GM18520 (cell line): Measurements from ENCODE around the gene METTL17.
"Not testable (repeated sequence)": the region's sequence is repeated elsewhere in the genome, so short reads cannot be mapped to it uniquely, and the experiment has no call there.

ENCODE experiments used
- ATAC-seq: cut with Tn5 transposase; IDR thresholded peaks from one replicate; pipeline ENCODE4 v1.9.1; 2021; ENCODE audit not compliant: unreplicated experiment

The METTL17 gene

DNA sequence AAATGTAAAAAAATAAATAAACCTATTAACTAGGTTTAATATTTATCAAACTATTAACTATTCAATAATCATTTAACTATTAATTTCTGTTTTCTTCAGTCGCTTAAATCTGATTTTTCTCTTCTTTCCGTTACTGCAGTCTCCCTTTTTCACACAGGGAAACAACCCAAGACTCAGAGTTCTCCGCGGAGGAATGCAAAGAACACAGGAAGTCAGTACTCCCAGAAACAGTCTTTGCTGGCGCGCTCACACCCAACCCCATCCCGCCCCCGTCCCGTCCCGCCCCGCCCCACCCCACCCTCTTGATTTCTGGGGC, 351 bp upstream of the METTL17 start:
- ATAC-seq: no peak

DNA sequence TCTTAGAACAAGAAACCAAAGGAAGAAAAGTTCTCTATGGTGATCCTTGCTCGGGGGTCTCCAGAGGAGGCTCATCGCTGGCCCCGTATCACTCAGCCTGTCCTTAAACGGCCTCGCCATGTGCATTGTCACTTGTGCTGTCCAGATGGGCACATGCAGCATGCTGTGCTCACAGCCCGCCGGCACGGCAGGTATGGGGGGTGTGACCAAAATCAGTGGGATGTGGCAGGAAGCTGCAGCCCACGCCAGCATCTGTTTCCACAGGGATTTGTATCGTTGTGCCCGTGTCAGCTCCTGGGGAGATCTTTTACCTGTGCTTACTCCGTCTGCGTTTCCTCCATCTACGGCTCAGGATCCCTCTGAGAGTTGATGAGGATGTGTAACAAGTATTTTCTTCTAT, 6.7 kb downstream of the METTL17 start:
- no peak for ATAC-seq

DNA sequence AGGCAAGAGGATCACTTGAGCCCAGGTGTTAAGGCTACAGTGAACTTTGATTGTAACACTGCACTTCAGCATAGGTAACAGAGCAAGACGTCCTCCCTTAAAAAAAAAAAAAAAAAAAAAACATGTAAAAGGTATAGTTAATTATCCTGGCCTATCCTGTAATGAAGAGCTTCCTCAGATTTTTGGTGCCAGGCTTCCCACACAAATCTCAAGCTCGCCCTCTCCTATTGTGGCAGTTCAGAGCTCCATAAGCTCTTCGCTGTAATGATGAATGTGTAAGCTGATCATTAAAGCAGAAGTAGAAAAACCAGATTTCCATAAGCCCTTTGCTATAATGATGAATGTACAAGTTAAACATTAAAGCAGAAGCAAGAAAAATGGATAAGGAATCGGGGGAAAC, 7.3 kb downstream of the METTL17 start:
- ATAC-seq: no peak

DNA sequence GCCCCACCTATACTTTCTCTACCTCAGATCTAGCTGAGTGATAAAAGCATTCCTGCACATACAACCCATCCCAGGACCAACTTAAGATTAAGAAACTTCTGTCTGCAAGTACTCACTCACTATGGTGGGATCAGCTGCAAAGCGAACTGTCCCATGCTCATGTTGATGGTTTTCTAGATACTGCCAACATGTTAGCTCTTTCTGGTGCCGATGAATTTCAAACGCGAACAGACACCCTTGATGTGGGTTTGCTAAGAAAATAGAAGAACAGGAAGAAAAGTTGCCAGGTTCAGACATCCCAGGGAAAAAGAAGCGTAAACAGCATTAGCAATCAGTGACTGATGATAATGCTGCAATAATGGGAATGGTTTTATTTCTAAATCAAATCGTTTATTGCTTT, 7.8 kb downstream of the METTL17 start:
- ATAC-seq: no peak

DNA sequence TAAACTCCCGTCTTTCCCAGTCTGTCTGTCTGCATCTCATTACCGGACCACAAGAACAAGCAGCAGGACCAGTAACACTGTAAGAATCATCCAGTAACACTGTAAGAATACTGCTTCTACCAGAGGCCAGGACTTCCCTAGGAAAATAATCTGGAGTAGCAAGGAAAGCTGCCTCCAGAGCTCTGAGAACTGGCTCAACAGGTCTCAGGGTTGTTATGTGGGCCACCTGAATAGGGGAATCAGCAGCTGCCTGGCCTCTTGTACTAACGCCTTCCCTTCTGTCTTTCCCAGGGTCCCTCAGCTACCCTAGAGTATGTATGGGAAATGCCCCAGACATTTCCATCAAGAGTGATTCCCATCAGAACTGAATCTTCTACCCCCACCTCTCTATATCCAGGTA, 8.4 kb downstream of the METTL17 start:
- ATAC-seq: no peak

DNA sequence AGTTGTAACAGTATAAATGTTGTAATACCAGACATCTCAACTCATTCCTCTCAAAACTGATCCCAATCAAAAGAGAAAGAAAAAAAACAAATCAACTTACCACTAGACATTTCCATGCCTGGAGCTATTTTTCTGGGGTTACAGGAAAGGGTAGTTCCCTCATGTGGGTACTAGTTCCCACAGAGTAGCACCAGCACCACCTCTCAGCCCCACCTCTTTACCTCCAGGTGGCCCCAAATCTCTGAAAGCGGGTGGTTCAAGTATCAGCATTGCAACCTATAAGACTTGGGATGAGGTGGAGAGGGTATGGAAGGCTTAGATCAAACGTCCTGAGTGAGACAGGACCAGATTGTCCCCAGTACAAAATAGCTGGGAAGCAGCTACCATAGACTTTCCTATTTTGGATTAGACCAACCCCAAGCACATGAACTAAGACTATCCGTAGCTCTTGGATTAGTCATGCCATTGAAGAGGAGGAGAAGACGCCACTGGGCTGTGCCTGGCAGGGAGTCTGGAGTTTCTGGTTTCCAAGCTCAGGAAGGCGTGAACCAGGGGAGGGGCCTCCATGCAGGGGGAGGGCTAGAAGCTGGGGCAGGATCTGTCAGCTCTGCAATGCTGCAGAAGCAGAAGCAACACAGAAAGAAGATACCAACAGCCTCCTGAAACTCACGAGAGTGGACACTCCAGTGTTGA, 9.0 kb downstream of the METTL17 start, which contains the start of gene SLC39A2:
Gene SLC39A2 (plus strand): TSS at position 620 of the 693 bp plus-strand sequence. CDS start 154 bp downstream, outside the sequence.
- no peak for ATAC-seq

DNA sequence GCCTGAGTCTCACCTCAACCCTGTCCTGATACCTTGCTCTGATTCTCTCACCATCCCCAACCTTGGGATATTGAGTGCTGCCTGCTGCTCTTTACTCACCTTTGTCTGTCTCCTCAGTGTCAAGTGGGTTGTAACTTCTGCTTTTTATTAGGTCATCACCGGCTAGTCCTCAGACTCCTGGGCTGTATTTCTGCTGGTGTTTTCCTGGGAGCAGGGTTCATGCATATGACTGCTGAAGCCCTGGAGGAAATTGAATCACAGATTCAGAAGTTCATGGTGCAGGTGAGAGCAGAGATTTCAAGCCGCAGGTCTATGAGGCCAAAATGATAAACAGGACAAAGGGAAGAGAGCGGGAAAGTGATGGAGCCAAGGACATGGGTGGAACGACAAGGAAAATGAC, 9.8 kb downstream of the METTL17 start:
- ATAC-seq: no peak

DNA sequence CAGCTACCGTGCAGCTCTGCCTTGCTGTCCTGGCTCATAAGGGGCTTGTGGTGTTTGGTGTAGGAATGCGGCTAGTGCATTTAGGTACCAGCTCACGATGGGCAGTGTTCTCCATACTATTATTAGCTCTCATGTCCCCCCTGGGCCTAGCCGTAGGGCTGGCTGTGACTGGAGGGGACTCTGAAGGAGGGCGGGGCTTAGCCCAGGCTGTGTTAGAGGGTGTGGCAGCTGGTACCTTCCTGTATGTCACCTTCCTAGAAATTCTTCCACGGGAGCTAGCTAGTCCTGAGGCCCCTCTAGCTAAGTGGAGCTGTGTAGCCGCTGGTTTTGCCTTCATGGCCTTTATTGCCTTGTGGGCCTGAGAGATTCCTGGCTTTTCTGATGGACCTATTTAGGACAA, 11.4 kb downstream of the METTL17 start:
- no peak for ATAC-seq

DNA sequence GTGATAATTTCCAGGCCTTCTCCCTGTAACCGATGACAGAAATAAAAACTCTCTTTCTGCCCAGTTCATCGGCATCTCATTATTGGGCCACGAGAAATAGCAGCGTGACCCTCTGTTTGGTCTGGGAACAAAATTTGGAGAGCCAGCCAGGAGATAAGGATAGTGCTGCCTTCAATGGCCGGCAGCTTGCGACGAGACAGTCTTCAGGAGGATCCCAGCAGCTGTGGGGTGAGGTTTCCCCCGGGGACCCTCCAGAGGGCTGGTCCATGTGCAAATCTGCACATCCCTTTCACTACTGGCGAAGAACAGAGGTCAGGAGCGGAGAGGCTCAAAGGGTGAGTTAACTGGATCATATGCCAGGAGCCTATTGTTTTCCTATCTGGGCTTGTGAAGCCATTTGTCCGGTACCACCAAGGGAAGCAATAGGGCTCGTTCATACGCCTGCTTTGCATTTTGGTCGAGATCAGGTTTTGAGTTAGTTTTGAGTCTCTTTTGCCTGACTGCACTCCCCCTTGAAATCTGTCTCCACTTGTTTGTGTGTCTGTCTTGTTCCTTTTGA, 14.1 kb downstream of the METTL17 start:
- no peak for ATAC-seq

DNA sequence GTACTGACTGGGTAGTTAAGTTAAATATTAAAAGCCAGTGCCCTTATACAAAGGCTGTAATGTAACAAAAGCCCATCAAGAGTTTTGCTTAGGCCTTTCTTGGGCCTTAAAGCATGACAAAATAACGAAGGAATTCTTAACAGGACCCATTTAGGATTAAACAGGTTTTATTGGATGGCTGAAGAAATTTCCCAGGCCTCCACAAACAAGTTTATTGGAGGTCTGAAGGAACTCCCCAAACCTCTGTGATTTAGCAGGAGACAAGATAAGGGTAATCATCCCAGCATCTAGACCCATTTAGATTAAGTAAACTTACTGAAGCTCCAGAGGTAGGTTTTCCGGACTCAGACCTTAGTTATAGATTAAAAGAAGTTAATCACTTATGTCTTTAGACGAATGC, 19.9 kb downstream of the METTL17 start:
- not testable (repeated sequence) for ATAC-seq

DNA sequence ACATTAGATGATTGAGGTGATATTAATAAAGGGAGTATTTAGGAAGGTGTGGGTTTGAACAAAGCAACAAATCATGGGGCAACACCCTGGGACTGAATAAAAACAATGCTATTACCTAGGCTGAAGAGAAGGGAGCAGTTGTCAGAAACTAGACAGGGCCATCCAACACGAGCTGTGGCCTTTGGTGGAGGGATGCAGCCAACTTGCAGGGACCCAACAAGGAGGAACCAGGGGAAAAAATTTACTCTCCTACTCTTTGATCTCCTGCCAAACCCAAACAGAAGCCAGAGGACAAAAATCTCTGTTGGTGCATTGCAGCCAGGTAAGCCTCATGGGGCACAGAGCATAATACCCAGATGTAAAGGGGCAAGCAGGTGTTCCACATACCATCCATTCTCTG, 21.4 kb downstream of the METTL17 start:
- ATAC-seq: no peak

DNA sequence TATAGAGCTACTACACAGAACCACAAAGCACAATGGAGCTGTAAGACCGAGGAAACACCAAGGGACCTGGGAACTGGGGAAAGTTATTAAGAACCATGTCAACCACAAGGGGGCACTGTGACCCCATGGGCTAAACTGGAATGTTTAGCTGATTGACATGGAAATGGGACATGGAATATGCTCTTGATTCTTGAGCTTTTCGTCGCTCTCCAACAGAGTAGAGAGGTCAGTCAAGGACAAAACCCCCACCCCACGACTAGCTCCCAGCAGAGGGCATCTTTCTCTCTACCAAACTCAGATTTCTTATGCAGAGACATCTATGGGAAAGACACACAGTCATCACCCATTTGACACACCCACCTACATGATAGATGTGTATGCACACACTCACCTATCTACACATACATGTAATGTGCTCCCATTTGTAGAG, 25.0 kb downstream of the METTL17 start:
- ATAC-seq: no peak

DNA sequence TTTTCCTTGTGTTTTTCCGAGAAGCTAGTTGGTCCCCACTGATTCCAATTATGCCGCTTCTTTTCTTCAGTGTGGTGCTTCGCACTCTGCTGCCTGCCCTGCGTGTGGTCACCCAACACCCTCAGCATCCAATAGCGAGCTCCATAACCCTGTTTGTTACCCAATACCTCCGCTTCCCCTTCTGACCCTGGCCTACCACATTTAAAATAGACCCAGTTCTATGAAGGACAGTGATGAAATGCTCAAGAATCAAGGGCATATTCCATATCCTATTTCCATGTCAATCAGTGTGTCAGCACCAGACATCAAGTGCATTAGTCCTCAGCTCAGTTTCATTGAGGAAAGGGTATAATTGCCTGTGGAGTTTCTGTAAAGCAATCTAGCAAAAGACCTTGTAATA, 25.5 kb downstream of the METTL17 start:
- ATAC-seq: no peak

DNA sequence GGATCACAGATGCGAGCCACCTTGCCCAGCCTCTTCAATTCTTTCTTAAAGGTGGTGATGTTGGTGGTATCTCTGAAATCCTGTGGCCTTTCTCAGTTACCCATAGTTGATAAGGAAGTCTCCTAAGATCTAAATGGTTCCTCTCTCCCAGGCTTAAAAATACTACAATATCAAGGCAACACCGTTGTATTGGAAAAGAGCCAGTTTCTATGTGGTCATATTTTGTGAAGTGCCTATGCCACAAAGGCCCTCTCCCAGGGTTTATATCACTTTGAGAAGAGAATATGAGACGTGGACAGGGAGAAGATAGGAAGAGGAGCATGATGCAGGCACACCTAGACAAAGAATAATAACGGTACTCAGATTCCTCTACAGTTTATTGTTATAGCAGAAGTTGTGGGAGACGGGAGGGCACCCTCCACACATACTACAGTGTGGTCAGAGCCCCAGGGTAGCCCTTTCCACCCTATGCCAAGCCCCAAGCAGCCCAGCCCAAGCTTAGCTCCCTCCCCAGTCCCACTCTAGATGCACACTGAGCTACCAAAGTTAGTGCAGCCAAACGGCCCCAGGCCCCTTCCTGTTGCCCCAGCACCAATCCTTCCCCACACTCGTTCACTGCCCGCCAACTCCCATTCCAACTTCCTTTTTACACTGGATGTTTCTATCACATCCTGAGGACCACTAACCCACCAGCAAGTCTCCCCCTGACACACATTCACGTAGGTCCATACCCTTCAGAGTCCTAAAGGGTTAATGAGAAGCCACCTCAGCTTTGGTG, 26.8 kb downstream of the METTL17 start:
- no peak for ATAC-seq

DNA sequence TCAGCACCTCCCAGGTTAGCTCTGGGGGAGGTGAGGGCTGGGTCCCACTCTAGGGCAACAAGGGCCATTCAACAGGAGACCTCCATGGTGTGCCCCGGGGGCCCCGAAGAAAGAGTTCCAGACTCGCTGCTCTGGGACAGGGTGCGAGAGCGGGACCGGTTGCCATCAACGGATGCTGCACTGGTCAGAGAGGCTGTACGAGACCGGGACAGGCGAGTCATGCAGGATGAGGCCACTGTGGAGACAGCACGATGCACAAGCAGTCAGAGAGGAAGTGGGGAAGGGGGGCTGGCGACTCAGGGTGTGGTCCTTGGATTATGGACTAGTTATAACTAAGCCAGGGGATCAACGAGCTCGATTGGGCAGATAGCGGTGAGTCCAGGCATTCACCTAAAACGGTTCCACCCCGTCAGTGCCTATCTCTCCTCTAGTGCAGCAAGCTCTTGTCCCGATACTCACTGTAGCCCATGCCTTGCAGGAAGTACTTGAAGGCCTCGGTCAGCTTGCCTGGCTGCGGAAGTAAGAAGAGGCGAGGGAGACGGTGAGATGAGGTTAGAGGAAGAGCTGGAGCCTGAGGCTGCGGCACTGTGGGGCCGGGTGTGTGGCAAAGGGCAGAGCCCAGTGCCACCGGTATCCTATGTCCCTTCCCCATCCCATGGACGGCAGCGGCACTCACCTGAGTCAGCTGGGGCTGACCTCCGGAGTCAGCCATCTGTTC, 27.9 kb downstream of the METTL17 start:
- ATAC-seq: no peak

DNA sequence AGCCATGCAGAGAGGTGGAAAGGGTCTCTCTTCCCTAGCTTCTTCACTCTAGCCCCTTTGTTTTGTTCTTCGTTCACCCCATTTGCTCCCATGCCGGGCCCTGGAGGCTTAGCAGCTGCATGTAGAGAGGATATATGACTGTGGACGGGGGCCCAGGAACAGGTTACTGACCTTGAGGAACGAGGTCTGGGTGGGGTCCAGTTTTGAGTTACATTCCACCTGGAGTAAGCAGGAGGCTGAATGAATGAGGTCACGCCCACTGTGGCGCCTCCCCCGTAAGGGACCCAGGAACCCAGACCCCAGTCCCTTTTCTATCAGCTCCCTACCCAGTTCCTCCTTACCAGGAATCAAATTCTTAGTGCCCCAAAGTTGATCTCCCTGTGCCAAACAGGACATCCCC, 28.5 kb downstream of the METTL17 start:
- no peak for ATAC-seq

DNA sequence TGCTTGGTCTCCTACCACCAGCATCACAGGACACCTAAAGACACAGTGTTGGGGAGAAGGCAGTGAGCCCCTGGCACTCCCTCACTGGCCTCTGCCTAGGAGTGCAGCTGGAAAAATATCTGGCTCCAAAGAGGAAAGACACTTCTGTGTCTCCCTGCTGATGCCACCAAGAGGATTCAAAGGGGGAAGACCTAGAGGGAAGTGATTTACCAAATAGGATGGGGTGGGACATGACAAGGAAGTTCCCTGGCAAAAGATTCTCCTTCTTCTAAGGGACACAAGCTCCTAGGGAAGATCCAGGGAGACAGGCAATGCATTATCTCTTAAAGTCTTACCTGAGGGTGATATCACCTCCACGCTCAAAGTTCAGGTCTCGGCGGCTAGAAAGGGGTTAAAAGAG, 29.0 kb downstream of the METTL17 start:
- ATAC-seq: no peak

DNA sequence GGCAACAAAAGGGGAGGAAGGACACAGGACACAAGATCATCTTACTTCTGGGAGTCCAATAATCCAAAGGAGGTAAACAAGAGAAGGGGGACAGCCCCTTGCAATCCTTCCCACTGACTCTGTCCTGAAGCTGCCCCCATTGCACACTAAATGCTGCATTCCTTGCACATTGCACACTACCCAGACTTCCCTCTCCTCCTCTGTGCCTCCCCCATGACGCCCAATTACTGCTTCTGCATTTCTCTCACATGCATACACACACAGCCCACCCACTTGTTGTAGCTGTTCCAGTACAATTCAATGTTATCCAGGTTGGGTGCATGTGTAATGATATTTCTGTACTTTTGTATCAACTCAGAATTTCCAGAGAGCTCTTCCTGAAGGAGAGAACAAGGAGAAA, 29.6 kb downstream of the METTL17 start:
- ATAC-seq: no peak

DNA sequence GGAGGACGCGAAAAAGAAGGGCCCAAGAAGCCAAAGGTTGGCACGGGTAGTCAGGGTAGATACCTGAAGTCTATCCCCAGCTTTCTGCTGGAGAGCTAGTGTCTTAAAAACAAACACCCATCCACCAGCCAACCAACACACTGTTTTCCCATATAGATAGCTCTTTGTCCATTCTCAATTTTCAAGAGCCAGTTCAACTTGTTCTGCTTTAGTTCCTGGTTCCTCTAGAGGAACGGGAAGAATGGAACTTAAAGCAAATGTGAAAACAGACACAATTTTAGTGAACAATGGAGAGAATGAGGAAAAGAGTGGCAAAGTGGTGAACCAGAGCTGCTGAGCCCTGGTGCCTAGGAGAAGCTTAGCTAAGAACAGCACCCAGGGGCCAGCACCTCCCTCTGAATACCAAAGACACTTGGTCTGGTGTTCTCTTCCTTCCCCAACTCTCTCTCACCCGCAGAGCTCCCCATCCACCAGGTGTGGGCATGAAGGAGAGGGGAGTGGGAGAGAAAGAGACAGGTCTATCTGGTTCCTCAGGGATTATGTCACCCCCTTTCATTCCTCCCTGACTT, 31.3 kb downstream of the METTL17 start:
- no peak for ATAC-seq

DNA sequence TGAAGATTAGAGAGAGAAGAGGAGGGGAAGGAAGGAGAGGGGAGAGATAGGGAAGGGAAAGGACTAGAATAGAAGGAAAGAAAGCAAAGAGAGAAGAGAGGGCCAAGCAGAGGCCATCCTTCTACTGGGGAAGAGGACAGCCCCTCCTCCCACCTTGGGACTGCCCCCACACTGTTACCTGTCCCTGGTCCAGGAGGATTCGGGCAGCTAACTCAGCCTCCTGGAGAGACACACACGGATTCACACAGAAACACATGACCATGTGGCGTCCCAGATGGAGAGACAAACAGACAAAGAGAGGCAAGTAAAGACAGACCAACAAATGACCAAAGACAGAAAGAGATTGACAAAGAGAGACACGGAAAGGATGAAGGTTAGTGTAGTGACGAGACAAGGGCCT, 32.9 kb downstream of the METTL17 start:
- no peak for ATAC-seq

DNA sequence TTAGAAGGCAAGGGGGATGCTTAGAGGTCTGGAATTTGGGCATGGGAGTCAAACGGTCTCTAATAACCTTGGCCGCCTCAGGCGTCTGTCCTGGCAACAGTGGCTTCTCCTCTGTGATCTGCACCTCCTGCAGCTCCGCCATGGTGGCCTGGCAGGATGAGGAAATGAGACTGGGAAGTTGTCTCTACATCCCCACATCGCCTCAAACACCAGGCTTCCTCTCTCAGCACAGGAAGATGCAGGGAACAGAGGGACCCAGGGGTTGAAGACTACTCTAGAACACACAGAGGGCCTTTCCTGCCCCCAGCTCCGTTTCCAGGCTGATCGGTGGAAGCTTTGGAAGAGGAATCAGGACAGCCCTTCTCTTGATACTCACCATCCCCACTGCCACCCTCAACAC, 33.4 kb downstream of the METTL17 start:
- no peak for ATAC-seq
